Measurements from ENCODE around the gene GBX1. TPM values are rescaled to one million over a fixed set of nuclear protein-coding genes. Genes with fewer than 3 reads are reported as not detected.

The GBX1 gene
- total RNA-seq, 2 donors from 2014 or later, result not detected

GRCh38 chr7:151125470-151125845, 42.0 kb downstream of the GBX1 start:
- DNase-seq, result peak in 2 of 4 donors; percentile 31 to 39
- no peak for ATAC-seq
- Histone ChIP-seq H3K27ac (peak overlapping the region in 1 of 4 donors; percentile 44), H3K36me3 (replicated peaks in 1 of 2; ENCODE audit: insufficient read depth in 1 of 2, low read depth in 2 of 2) (peaks cover 0 to 12% of the 10 kb centered on the region in 2 donors), H3K27me3 (no peaks in the 10 kb centered on the region), H3K4me3 (no peak overlapping the region), H3K4me1 (peaks cover 6% of the 10 kb centered on the region), H3K9me3 (no peaks in the 10 kb centered on the region)
- 43 to 65% methylated on average over 22 of the region's 22 CpGs for WGBS, 2 donors
- intact Hi-C loops (cut with DNase I), result loop anchor here (10.0 kb wide), 1 partner anchor 179 kb away; no protein-coding TSS in a partner anchor
- TF ChIP-seq POLR2A (IDR thresholded peaks at IDR 0.05), result no peak
- peak in 1 of 7 experiments; percentile 11 for TF ChIP-seq CTCF (IDR thresholded peaks at IDR 0.05)

GRCh38 chr7:151124899-151125399, 42.5 kb downstream of the GBX1 start:
- 78 to 92% methylated on average over 14 of the region's 14 CpGs for WGBS, 2 donors
- intact Hi-C loops (cut with DNase I), result loop anchor here (10.0 kb wide), 1 partner anchor 180 kb away; no protein-coding TSS in a partner anchor
- TF ChIP-seq POLR2A (IDR thresholded peaks at IDR 0.05), result no peak
- no peak for TF ChIP-seq CTCF (IDR thresholded peaks at IDR 0.05)
- Histone ChIP-seq H3K4me3 (no peak overlapping the region), H3K27ac (no peak overlapping the region), H3K4me1 (peaks cover 6% of the 10 kb centered on the region), H3K9me3 (no peaks in the 10 kb centered on the region), H3K36me3 (replicated peaks in 1 of 2; ENCODE audit: insufficient read depth in 1 of 2, low read depth in 2 of 2) (peaks cover 0 to 10% of the 10 kb centered on the region in 2 donors), H3K27me3 (no peaks in the 10 kb centered on the region)
- DNase-seq (no peak), ATAC-seq (no peak)

- 65 to 86% methylated on average over 7 of the region's 7 CpGs for WGBS, 2 donors
- H3K36me3 ChIP-seq (replicated peaks in 1 of 2; ENCODE audit: insufficient read depth in 1 of 2, low read depth in 2 of 2), result peaks cover 0 to 12% of the 10 kb centered on the region in 2 donors
Measured at GRCh38 chr7:151124481-151124880, 43.0 kb downstream of the GBX1 start.

GRCh38 chr7:151123822-151124464, 43.6 kb downstream of the GBX1 start:
- DNase-seq (peak; percentile 88 to 89 (median 88)), ATAC-seq (peak; percentile 90)
- Histone ChIP-seq H3K9me3 (no peaks in the 10 kb centered on the region), H3K4me1 (peaks cover 6% of the 10 kb centered on the region), H3K27me3 (no peaks in the 10 kb centered on the region), H3K36me3 (replicated peaks in 1 of 2; ENCODE audit: insufficient read depth in 1 of 2, low read depth in 2 of 2) (peaks cover 0 to 12% of the 10 kb centered on the region in 2 donors), H3K4me3 (no peak overlapping the region), H3K27ac (no peak overlapping the region)
- TF ChIP-seq CTCF (IDR thresholded peaks at IDR 0.05), result peak; percentile 95 to 98 (median 98)
- no peak for TF ChIP-seq POLR2A (IDR thresholded peaks at IDR 0.05)
- intact Hi-C loops (cut with DNase I), result loop anchor here (2.0 to 10.0 kb wide), 2 partner anchors 49 to 181 kb away; no protein-coding TSS in a partner anchor
- 37 to 62% methylated on average over 14 to 23 of the region's 24 CpGs for WGBS, 2 donors

More at GRCh38 chr7:151124481-151124880, 43.0 kb downstream of the GBX1 start:
- H3K9me3 ChIP-seq, result no peaks in the 10 kb centered on the region
- ATAC-seq (no peak), DNase-seq (no peak)
- no peaks in the 10 kb centered on the region for H3K27me3 ChIP-seq
- intact Hi-C loops (cut with DNase I), result loop anchor here (10.0 kb wide), 1 partner anchor 180 kb away; no protein-coding TSS in a partner anchor
- H3K4me1 ChIP-seq, result peaks cover 6% of the 10 kb centered on the region
- H3K4me3 ChIP-seq, result no peak overlapping the region
- no peak overlapping the region for H3K27ac ChIP-seq
- TF ChIP-seq POLR2A (IDR thresholded peaks at IDR 0.05), result no peak
- TF ChIP-seq CTCF (IDR thresholded peaks at IDR 0.05), result no peak

Data from body of pancreas (tissue), 4 donors.